SU-DHL-6 (cell line): Measurements from ENCODE around the gene HRH2.

Experiments
- H2AFZ ChIP-seq: fragments of 200-600 bp; sonication (generic); 2 replicates; pipeline ENCODE4 v1.6.1; 2014; ENCODE audit warnings: low read depth, mild to moderate bottlenecking, moderate library complexity, mixed read lengths, antibody characterized with exemption, low read length; ENCODE audit not compliant: severe bottlenecking
- H3F3A ChIP-seq: fragments of 200-600 bp; shearing (Covaris generic); 2 replicates; pipeline ENCODE4 v1.6.0; 2016; ENCODE audit warnings: antibody characterized with exemption, mild to moderate bottlenecking; ENCODE audit not compliant: insufficient read depth
- H3K27ac ChIP-seq: fragments of 200-600 bp; sonication (generic); 2 replicates; pipeline ENCODE4 v1.5.1; 2016; ENCODE audit warnings: low read depth, mild to moderate bottlenecking, low read length, moderate library complexity, mixed read lengths
- H3K27me3 ChIP-seq: fragments of 200-600 bp; sonication (generic), shearing (Covaris generic); 2 replicates; pipeline ENCODE4 v1.6.0; 2014; ENCODE audit warnings: mild to moderate bottlenecking, low read length
- H3K36me3 ChIP-seq: fragments of 200-600 bp; sonication (generic); 2 replicates; pipeline ENCODE4 v1.6.1; 2014; ENCODE audit warnings: mild to moderate bottlenecking, low read length, mixed read lengths
- H3K4me2 ChIP-seq: fragments of 300-600, 200-600 bp; shearing (Covaris generic), sonication (generic); 2 replicates; pipeline ENCODE4 v1.6.0; 2014; ENCODE audit warnings: low read length, low read depth, mild to moderate bottlenecking; ENCODE audit not compliant: poor library complexity, severe bottlenecking
- H3K4me3 ChIP-seq: fragments of 200-600 bp; sonication (generic); 2 replicates; pipeline ENCODE4 v1.5.1; 2014; ENCODE audit warnings: antibody characterized with exemption, low read length, mild to moderate bottlenecking, mixed read lengths; ENCODE audit not compliant: insufficient read depth, poor library complexity, severe bottlenecking
- H3K79me2 ChIP-seq: fragments of 200-600 bp; sonication (generic); 2 replicates; pipeline ENCODE4 v1.6.1; 2014; ENCODE audit warnings: mild to moderate bottlenecking, low read length, moderate library complexity; ENCODE audit not compliant: insufficient read depth
- H3K9ac ChIP-seq: fragments of 200-600 bp; sonication (generic); 2 replicates; pipeline ENCODE4 v1.7.0; 2014; ENCODE audit warnings: mild to moderate bottlenecking, low read length
- H3K9me2 ChIP-seq: fragments of 200-600 bp; sonication (generic); replicated peaks from 2 replicates; pipeline ENCODE4 v1.6.1; 2014; ENCODE audit warnings: low read length; ENCODE audit not compliant: insufficient read depth
- H3K9me3 ChIP-seq: fragments of 200-600 bp; sonication (generic); 2 replicates; pipeline ENCODE4 v1.6.1; 2014; ENCODE audit warnings: low read length, mixed read lengths; ENCODE audit not compliant: insufficient read depth
- H4K20me1 ChIP-seq: fragments of 200-600 bp; sonication (generic); 2 replicates; pipeline ENCODE4 v1.6.1; 2014; ENCODE audit warnings: low read depth, mild to moderate bottlenecking, antibody characterized with exemption, low read length, moderate library complexity, mixed read lengths
- EZH2phosphoT487 ChIP-seq: fragments of 200-600 bp; sonication (generic), shearing (Covaris generic); conservative IDR thresholded peaks from 2 replicates; pipeline ENCODE4 v1.6.1; 2018; ENCODE audit warnings: mild to moderate bottlenecking, antibody characterized with exemption, low read length, moderate library complexity, mixed read lengths
- TF ChIP-seq, protein P1 (sequence below): fragments of 200-600 bp; sonication (generic); IDR thresholded peaks from one replicate; pipeline ENCODE4 v1.5.1; 2017; ENCODE audit warnings: antibody characterized with exemption, mild to moderate bottlenecking, low read length, moderate library complexity; ENCODE audit not compliant: insufficient read depth, poor library complexity, severe bottlenecking

Gene HRH2, protein sequence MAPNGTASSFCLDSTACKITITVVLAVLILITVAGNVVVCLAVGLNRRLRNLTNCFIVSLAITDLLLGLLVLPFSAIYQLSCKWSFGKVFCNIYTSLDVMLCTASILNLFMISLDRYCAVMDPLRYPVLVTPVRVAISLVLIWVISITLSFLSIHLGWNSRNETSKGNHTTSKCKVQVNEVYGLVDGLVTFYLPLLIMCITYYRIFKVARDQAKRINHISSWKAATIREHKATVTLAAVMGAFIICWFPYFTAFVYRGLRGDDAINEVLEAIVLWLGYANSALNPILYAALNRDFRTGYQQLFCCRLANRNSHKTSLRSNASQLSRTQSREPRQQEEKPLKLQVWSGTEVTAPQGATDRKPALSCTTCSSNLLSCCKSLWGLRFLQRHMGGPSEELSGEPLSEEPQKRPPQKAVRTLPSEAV

DNA sequence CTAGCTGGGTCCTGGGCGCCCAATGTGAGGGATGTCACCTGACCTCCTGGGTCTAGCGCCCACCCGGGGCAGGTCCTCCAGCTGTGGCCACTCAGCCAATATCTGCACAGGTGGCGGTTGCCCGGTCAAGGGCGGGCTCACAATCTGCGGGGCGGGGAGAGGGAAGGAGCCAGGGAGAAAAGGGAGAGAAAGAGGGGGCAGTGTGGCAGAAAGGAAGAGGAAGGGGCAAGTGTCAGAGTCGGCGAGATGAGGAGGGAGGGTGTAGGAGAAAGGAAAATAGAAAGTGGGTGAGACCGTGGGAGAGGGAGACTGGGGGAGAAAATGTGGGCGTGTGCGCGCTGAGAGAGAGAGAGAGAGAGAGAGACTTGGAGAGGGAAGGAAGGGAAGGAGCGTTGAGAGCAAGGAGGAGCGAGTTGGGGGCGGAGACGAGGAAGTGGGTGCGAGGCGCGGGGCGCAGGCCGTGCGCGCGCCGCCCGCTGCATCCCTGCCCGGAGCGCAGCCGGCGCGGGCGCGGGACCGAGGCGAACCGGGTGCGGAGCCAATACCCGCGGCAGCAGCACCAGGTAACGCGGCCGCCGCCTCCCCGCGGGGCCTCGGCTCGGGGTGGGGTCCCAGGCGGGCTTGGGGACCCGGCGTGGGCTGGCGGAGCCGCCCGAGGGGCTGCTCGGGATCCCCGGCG lies at the start of gene HRH2:
HRH2 (plus strand) TSS at position 479 of the 679 bp plus-strand sequence. CDS start 25,163 bp downstream, outside the sequence.
- Histone ChIP-seq H4K20me1 (no peaks in the 10 kb centered on the region), H3F3A (no peaks in the 10 kb centered on the region), H3K36me3 (no peaks in the 10 kb centered on the region), H3K4me2 (no peak within 1 kb of the TSS), H3K9me3 (no peaks in the 10 kb centered on the region), H3K27ac (no peak within 1 kb of the TSS), H3K9ac (no peak within 1 kb of the TSS), H3K4me3 (no peak within 1 kb of the TSS), H3K9me2 (no peaks in the 10 kb centered on the region), H2AFZ (no peak within 1 kb of the TSS), H3K27me3 (no peaks in the 10 kb centered on the region), H3K79me2 (no peaks in the 10 kb centered on the region)
- TF ChIP-seq EZH2phosphoT487, result no peak
- TF ChIP-seq, protein P1, sequence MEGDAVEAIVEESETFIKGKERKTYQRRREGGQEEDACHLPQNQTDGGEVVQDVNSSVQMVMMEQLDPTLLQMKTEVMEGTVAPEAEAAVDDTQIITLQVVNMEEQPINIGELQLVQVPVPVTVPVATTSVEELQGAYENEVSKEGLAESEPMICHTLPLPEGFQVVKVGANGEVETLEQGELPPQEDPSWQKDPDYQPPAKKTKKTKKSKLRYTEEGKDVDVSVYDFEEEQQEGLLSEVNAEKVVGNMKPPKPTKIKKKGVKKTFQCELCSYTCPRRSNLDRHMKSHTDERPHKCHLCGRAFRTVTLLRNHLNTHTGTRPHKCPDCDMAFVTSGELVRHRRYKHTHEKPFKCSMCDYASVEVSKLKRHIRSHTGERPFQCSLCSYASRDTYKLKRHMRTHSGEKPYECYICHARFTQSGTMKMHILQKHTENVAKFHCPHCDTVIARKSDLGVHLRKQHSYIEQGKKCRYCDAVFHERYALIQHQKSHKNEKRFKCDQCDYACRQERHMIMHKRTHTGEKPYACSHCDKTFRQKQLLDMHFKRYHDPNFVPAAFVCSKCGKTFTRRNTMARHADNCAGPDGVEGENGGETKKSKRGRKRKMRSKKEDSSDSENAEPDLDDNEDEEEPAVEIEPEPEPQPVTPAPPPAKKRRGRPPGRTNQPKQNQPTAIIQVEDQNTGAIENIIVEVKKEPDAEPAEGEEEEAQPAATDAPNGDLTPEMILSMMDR, result no peak

DNA sequence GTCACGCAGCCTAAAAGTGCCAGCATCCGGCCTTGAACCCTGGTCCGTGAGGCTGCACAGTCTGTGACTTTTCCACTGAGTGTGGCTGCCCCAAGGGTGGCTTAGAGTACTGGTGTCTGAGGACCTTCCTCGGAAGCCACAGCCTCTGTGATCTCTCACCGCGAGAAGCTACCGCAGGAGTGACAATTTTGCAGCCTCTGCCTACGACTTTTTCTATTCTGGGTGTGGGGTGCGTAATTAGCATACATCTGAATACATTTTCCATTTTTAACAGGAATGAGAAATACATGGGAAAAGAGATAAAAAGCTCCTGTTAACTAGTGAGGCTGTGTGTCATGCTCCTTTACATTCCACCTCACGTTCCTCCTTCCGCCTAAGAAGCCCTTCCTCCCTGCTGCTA lies 48.3 kb upstream of the HRH2 start:
- Histone ChIP-seq H3K27me3 (no peaks in the 10 kb centered on the region), H3K9me2 (no peaks in the 10 kb centered on the region), H3K9me3 (no peaks in the 10 kb centered on the region), H3K27ac (no peak overlapping the region), H3F3A (no peaks in the 10 kb centered on the region), H3K9ac (no peak overlapping the region), H3K79me2 (no peaks in the 10 kb centered on the region), H3K4me3 (no peak overlapping the region), H4K20me1 (no peaks in the 10 kb centered on the region), H3K36me3 (no peaks in the 10 kb centered on the region), H2AFZ (no peak overlapping the region), H3K4me2 (no peak overlapping the region)
- no peak for TF ChIP-seq EZH2phosphoT487
- TF ChIP-seq, protein P1, result no peak

DNA sequence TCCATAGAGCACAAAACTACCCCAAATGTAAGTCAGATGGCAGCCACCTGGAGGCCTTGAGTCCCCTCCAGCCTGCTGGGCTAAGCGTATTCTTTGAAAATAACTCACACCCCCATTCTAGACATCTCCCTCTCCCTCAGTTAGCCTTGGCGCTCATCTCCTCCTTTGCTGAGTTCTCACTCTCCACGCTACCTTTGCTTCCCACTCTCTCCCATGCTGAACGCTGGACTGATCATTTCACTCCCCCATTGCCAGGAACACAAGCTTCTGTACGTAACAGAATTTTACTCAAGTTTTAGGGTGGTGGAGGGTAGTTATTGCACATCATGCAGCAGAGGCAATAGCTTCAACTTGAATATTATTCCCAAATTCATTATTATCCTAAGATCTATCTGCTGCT lies 47.5 kb upstream of the HRH2 start:
- no peaks in the 10 kb centered on the region for H3K27me3 ChIP-seq
- no peak overlapping the region for H2AFZ ChIP-seq
- H3K27ac ChIP-seq, result no peak overlapping the region
- H3K9me3 ChIP-seq, result no peaks in the 10 kb centered on the region
- no peak overlapping the region for H3K4me3 ChIP-seq
- no peaks in the 10 kb centered on the region for H3K79me2 ChIP-seq
- TF ChIP-seq EZH2phosphoT487, result no peak
- TF ChIP-seq, protein P1, result no peak
- no peaks in the 10 kb centered on the region for H3K9me2 ChIP-seq
- no peak overlapping the region for H3K4me2 ChIP-seq
- H3K36me3 ChIP-seq, result no peaks in the 10 kb centered on the region
- H3F3A ChIP-seq, result no peaks in the 10 kb centered on the region
- no peak overlapping the region for H3K9ac ChIP-seq
- H4K20me1 ChIP-seq, result no peaks in the 10 kb centered on the region
